ENCODE results near the gene TAAR8.
"Not testable (repeated sequence)": the region's sequence is repeated elsewhere in the genome, so short reads cannot be mapped to it uniquely, and the experiment has no call there.

TAAR8 gene

GRCh38 chr6:132552372-132552771 lies at the start of gene TAAR8:
Gene TAAR8, plus strand, starts transcription at chr6:132552672. Its CDS starts 21 bp downstream, at chr6:132552693.
- DNase-seq (ENCODE audit: low read depth): no peak

- no peak for DNase-seq (ENCODE audit: low read depth)
These were observed 47.7 kb upstream of the TAAR8 start for GRCh38 chr6:132504757-132505156.

- DNase-seq (ENCODE audit: low read depth): no peak
These were observed 47.3 kb upstream of the TAAR8 start for GRCh38 chr6:132505158-132505557.

GRCh38 chr6:132506461-132506860 lies 46.0 kb upstream of the TAAR8 start:
- no peak for DNase-seq (ENCODE audit: low read depth)

- DNase-seq (ENCODE audit: low read depth): no peak
These were observed 45.3 kb upstream of the TAAR8 start for GRCh38 chr6:132506869-132507808.

- DNase-seq (ENCODE audit: low read depth): no peak
These were observed 41.2 kb upstream of the TAAR8 start for GRCh38 chr6:132511210-132511830.

- no peak for DNase-seq (ENCODE audit: low read depth)
These were observed 40.6 kb upstream of the TAAR8 start for GRCh38 chr6:132511831-132512220.

GRCh38 chr6:132512342-132512637 lies 40.2 kb upstream of the TAAR8 start:
- no peak for DNase-seq (ENCODE audit: low read depth)

GRCh38 chr6:132512638-132513632 lies 39.5 kb upstream of the TAAR8 start, which contains the start of gene STX7:
Gene STX7, minus strand, starts transcription at chr6:132513116. Its CDS starts 9,586 bp downstream, at chr6:132503530.
- DNase-seq (ENCODE audit: low read depth): peak; percentile 83

- DNase-seq (ENCODE audit: low read depth): peak; percentile 31
These were observed 38.5 kb upstream of the TAAR8 start for GRCh38 chr6:132513831-132514545.

GRCh38 chr6:132515386-132515785 lies 37.1 kb upstream of the TAAR8 start:
- no peak for DNase-seq (ENCODE audit: low read depth)

- no peak for DNase-seq (ENCODE audit: low read depth)
These were observed 31.5 kb upstream of the TAAR8 start for GRCh38 chr6:132520953-132521352.

GRCh38 chr6:132524646-132525045 lies 27.8 kb upstream of the TAAR8 start:
- DNase-seq (ENCODE audit: low read depth): no peak

- DNase-seq (ENCODE audit: low read depth): no peak
These were observed 26.6 kb upstream of the TAAR8 start for GRCh38 chr6:132525866-132526265.

GRCh38 chr6:132526461-132526860 lies 26.0 kb upstream of the TAAR8 start:
- no peak for DNase-seq (ENCODE audit: low read depth)

- no peak for DNase-seq (ENCODE audit: low read depth)
These were observed 24.7 kb upstream of the TAAR8 start for GRCh38 chr6:132527791-132528190.

GRCh38 chr6:132530293-132530974 lies 22.0 kb upstream of the TAAR8 start:
- DNase-seq (ENCODE audit: low read depth): peak; percentile 34

GRCh38 chr6:132534546-132534945 lies 17.9 kb upstream of the TAAR8 start:
- DNase-seq (ENCODE audit: low read depth): not testable (repeated sequence)

- DNase-seq (ENCODE audit: low read depth): no peak
These were observed 15.3 kb upstream of the TAAR8 start for GRCh38 chr6:132537145-132537544.

GRCh38 chr6:132537977-132538376 lies 14.5 kb upstream of the TAAR8 start, which contains the start of gene TAAR9:
Gene TAAR9, plus strand, starts transcription at chr6:132538277. Its CDS starts 13 bp downstream, at chr6:132538290.
- DNase-seq (ENCODE audit: low read depth): no peak

GRCh38 chr6:132544826-132545225 lies 7.6 kb upstream of the TAAR8 start:
- no peak for DNase-seq (ENCODE audit: low read depth)
